ENCODE measurements around the gene APCDD1L. TPM values are rescaled to one million over a fixed set of nuclear protein-coding genes. Genes with fewer than 3 reads are reported as not detected.

Gene APCDD1L
- total and polyA plus RNA-seq, 4 donors = 0.04 TPM; not detected in 3

- 4% methylated on average over 74 of the region's 74 CpGs for WGBS
- Histone ChIP-seq H3K9me3 (ENCODE audit: control insufficient read depth in 4 of 4, low read length in 3 of 4) (no peaks in the 10 kb centered on the region), H3K4me1 (ENCODE audit: control insufficient read depth in 4 of 4, insufficient read depth in 4 of 4, low read length in 3 of 4) (no peaks in the 10 kb centered on the region), H3K4me3 (ENCODE audit: low read depth in 1 of 3, low read length in 3 of 3) (no peak overlapping the region), H3K27me3 (ENCODE audit: control insufficient read depth in 4 of 4, insufficient read depth in 4 of 4, low read length in 3 of 4) (peaks cover 3 to 15% (median 9%) of the 10 kb centered on the region in 4 donors), H3K36me3 (ENCODE audit: control insufficient read depth in 4 of 4, insufficient read depth in 3 of 4, low read depth in 1 of 4, low read length in 3 of 4) (no peaks in the 10 kb centered on the region), H3K9ac (ENCODE audit: low read depth in 1 of 2, low read length in 2 of 2) (no peak overlapping the region), H3K27ac (ENCODE audit: low read depth in 1 of 2, low read length in 2 of 2) (no peak overlapping the region)
- DNase-seq (ENCODE audit: low spot score) = no peak
- TF ChIP-seq NR2F2 (IDR thresholded peaks at IDR 0.05) = no peak
- TF ChIP-seq GABPA (IDR thresholded peaks at IDR 0.05 in 1 of 2, conservative IDR thresholded peaks at IDR 0.05 in 1 of 2) = no peak
- TF ChIP-seq HNF4A (conservative IDR thresholded peaks at IDR 0.05) = no peak
- no peak for TF ChIP-seq HNF4G (IDR thresholded peaks at IDR 0.05)
- TF ChIP-seq, protein P1, sequence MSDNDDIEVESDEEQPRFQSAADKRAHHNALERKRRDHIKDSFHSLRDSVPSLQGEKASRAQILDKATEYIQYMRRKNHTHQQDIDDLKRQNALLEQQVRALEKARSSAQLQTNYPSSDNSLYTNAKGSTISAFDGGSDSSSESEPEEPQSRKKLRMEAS (IDR thresholded peaks at IDR 0.05) = no peak
- no peak for TF ChIP-seq ZBTB33 (IDR thresholded peaks at IDR 0.05)
- no peak for TF ChIP-seq TAF1 (conservative IDR thresholded peaks at IDR 0.05)
Measured at GRCh38 chr20:58514321-58515232, 622 bp downstream of the APCDD1L start.

DNA sequence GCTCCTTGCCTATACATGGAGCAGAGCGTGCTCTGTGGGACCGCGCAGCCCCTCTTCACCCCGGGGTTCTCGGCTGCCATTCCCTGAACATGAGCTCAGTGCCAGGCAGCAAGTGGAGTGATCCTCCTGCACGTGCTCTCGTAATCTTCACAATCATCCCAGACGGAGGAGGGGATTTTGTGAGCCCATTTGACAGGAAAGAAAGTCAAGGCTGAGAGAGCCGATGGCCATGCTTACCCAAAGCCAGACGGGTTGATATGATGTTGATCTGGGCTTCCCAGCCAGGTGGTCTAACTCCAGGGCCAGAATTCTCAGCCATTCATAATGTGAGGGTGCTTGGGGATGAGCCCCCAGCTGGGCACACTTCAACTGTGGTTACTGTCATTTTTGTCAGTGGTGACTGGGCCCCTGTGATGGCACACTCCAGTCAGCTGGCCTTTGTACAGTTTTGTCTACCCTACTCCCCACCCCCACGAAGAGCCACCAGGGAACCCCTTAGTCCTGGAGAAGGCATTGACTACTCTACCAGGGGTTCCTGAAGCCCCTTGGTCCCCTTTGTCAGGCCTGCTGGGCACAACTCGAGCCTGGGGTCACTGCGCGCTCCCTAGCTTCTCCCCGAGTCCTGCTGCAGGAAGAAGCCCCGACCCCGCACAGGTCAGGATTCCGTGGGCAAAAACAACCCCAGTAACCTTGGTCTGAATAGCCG, 1.5 kb downstream of the APCDD1L start:
- TF ChIP-seq NR2F2 (IDR thresholded peaks at IDR 0.05) (no peak), RXRA (IDR thresholded peaks at IDR 0.05) (no peak), FOXA2 (IDR thresholded peaks at IDR 0.05) (no peak), HNF4A (conservative IDR thresholded peaks at IDR 0.05) (no peak), ZBTB33 (IDR thresholded peaks at IDR 0.05) (no peak), FOXA1 (IDR thresholded peaks at IDR 0.05) (no peak), TAF1 (conservative IDR thresholded peaks at IDR 0.05) (no peak), REST (IDR thresholded peaks at IDR 0.05) (no peak), YY1 (IDR thresholded peaks at IDR 0.05) (no peak), HNF4G (IDR thresholded peaks at IDR 0.05) (no peak), SP1 (IDR thresholded peaks at IDR 0.05) (no peak), ATF3 (IDR thresholded peaks at IDR 0.05) (no peak), JUND (IDR thresholded peaks at IDR 0.05) (no peak), RAD21 (IDR thresholded peaks at IDR 0.05) (no peak)
- TF ChIP-seq, protein P2, sequence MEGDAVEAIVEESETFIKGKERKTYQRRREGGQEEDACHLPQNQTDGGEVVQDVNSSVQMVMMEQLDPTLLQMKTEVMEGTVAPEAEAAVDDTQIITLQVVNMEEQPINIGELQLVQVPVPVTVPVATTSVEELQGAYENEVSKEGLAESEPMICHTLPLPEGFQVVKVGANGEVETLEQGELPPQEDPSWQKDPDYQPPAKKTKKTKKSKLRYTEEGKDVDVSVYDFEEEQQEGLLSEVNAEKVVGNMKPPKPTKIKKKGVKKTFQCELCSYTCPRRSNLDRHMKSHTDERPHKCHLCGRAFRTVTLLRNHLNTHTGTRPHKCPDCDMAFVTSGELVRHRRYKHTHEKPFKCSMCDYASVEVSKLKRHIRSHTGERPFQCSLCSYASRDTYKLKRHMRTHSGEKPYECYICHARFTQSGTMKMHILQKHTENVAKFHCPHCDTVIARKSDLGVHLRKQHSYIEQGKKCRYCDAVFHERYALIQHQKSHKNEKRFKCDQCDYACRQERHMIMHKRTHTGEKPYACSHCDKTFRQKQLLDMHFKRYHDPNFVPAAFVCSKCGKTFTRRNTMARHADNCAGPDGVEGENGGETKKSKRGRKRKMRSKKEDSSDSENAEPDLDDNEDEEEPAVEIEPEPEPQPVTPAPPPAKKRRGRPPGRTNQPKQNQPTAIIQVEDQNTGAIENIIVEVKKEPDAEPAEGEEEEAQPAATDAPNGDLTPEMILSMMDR (IDR thresholded peaks at IDR 0.05; ENCODE audit: low read depth, low read length, missing input control) = no peak
- TF ChIP-seq, protein P1 (IDR thresholded peaks at IDR 0.05) = no peak
- Histone ChIP-seq H3K36me3 (ENCODE audit: control insufficient read depth in 4 of 4, insufficient read depth in 3 of 4, low read depth in 1 of 4, low read length in 3 of 4) (no peaks in the 10 kb centered on the region), H3K4me1 (ENCODE audit: control insufficient read depth in 4 of 4, insufficient read depth in 4 of 4, low read length in 3 of 4) (no peaks in the 10 kb centered on the region), H3K4me3 (ENCODE audit: low read depth in 1 of 3, low read length in 3 of 3) (no peak overlapping the region), H3K27ac (ENCODE audit: low read depth in 1 of 2, low read length in 2 of 2) (no peak overlapping the region), H3K9me3 (ENCODE audit: control insufficient read depth in 4 of 4, low read length in 3 of 4) (no peaks in the 10 kb centered on the region), H3K9ac (ENCODE audit: low read depth in 1 of 2, low read length in 2 of 2) (no peak overlapping the region), H3K27me3 (ENCODE audit: control insufficient read depth in 4 of 4, insufficient read depth in 4 of 4, low read length in 3 of 4) (peaks cover 3 to 15% (median 9%) of the 10 kb centered on the region in 4 donors)
- no peak for DNase-seq (ENCODE audit: low spot score)
- WGBS = 55% methylated on average over 19 of the region's 19 CpGs
